MM.1S (cell line): ENCODE results near the gene CEP63.

Experiments used
- EZH2 ChIP-seq: fragments of 300-600 bp; sonication (generic); optimal IDR thresholded peaks from 2 replicates; pipeline ENCODE3; 2017; ENCODE audit warnings: low read depth, mild to moderate bottlenecking, antibody characterized with exemption, low read length, mixed read lengths
- EZH2phosphoT487 ChIP-seq: fragments of 300-600 bp; sonication (generic); IDR thresholded peaks from 2 replicates; pipeline ENCODE4 v1.6.1; 2018; ENCODE audit warnings: antibody characterized with exemption, low read length
- TF ChIP-seq, protein P1 (sequence below): fragments of 300-600 bp; sonication (generic); IDR thresholded peaks from 2 replicates; pipeline ENCODE4 v1.5.1; 2016; ENCODE audit warnings: antibody characterized with exemption, low read length, mixed read lengths

DNA sequence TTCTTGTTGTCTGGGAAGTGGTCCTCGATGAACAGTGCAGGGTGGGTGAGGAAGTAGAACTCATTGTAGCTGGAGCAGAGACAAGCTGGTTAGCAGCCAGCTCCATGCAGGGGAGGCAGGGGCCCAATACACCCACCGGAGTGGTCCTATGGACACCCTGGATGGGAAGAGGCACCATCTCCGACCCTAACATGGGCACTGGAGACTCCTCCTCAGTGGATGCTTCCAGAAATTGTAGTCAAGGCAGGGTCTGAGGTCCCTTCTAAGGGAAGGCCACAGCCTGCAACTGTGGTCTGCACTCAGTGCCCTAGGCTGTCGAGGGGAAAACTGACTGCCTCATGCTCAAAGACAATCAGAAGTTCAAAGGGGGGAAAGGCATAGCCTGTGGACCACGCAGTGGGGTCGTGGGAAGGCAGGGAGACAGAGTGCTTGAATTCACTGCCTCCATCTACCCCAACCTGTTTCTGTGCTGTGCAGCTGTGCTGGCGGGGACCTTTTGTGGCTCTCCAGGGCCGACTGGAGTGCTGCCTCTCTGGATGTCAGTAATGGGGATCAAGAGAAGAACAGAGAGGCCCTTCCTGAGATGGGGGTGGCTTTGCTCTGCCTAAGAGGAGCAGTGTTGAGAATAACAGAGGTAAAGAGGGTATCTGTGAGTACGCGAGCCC, 123.0 kb downstream of the CEP63 start:
- TF ChIP-seq, protein P1, sequence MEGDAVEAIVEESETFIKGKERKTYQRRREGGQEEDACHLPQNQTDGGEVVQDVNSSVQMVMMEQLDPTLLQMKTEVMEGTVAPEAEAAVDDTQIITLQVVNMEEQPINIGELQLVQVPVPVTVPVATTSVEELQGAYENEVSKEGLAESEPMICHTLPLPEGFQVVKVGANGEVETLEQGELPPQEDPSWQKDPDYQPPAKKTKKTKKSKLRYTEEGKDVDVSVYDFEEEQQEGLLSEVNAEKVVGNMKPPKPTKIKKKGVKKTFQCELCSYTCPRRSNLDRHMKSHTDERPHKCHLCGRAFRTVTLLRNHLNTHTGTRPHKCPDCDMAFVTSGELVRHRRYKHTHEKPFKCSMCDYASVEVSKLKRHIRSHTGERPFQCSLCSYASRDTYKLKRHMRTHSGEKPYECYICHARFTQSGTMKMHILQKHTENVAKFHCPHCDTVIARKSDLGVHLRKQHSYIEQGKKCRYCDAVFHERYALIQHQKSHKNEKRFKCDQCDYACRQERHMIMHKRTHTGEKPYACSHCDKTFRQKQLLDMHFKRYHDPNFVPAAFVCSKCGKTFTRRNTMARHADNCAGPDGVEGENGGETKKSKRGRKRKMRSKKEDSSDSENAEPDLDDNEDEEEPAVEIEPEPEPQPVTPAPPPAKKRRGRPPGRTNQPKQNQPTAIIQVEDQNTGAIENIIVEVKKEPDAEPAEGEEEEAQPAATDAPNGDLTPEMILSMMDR = no peak
- TF ChIP-seq EZH2 = no peak
- no peak for TF ChIP-seq EZH2phosphoT487
